Stomach (tissue), 9 donors: ENCODE measurements around the gene ARHGAP10. TPM values are rescaled to one million over a fixed set of nuclear protein-coding genes. Genes with fewer than 3 reads are reported as not detected.

Experiments used
- DNase-seq, 2 donors: peaks; one replicate each; pipeline versions ENCODE4 v3.0.0 to v3.0.0-alpha.2; 2013 to 2019
- H3K27ac ChIP-seq, 5 donors: fragments of 200-600 bp in 4 of 5; sonication (generic) in 4 of 5; one replicate each; pipeline ENCODE4 v1.5.1; 2013 to 2019; ENCODE audit warnings: mild to moderate bottlenecking in 1 of 5, moderate library complexity in 1 of 5
- H3K27me3 ChIP-seq, 3 donors: fragments of 200-600 bp; sonication (generic); one replicate each; pipeline ENCODE4 v1.5.1; 2017 to 2019; ENCODE audit warnings: mixed run types in 1 of 3
- H3K36me3 ChIP-seq, 4 donors: fragments of 200-600 bp; sonication (generic); 1 replicate in 3 of 4; 2 replicates in 1 of 4; pipeline ENCODE4 v1.5.1; 2016 to 2019
- H3K4me1 ChIP-seq, 4 donors: fragments of 200-600 bp; sonication (generic); one replicate each; pipeline ENCODE4 v1.5.1; 2016 to 2019
- H3K4me3 ChIP-seq, 4 donors: fragments of 200-600 bp; sonication (generic) in 3 of 4; one replicate each; pipeline ENCODE4 v1.5.1; 2016 to 2019; ENCODE audit warnings: mild to moderate bottlenecking in 1 of 4
- H3K9me3 ChIP-seq, 4 donors: fragments of 200-600 bp; sonication (generic); one replicate each; pipeline ENCODE4 v1.5.1; 2016 to 2019
- EP300 ChIP-seq: sonication (generic); formaldehyde crosslinking; IDR thresholded peaks from one replicate; pipeline ENCODE4 v1.6.1; 2017; ENCODE audit warnings: antibody characterized with exemption
- POLR2A ChIP-seq, 4 donors: fragments of 450-650 bp; IDR thresholded peaks; one replicate each; pipeline ENCODE4 v1.6.1; 2016; ENCODE audit warnings: antibody characterized with exemption in 4 of 4, control low read depth in 2 of 4, mild to moderate bottlenecking in 1 of 4, moderate library complexity in 1 of 4
- POLR2AphosphoS5 ChIP-seq, 3 donors: sonication (generic); formaldehyde crosslinking; IDR thresholded peaks; one replicate each; pipeline ENCODE4 v1.6.1; 2016; ENCODE audit warnings: antibody characterized with exemption in 3 of 3
- WGBS, 5 donors: extraction: QIAGEN DNeasy Blood & Tissue Kit in 3 of 5; methylation state at CpG; one replicate each; pipeline versions ENCODE4 v1.1.5 to v1.1.7; 2013 to 2018; 5-methylcytosine and 5-hydroxymethylcytosine counted together
- intact Hi-C: fragments of 100-400 bp; cut with DNase I; formaldehyde crosslinking; loops from one replicate; pipeline ENCODE4 v1.15.1; 2023; ENCODE audit warnings: low total_unique reads
- polyA plus RNA-seq, 3 donors: library from polyadenylated mRNA; stranded (reverse); fragments of 200-250 nt; gene quantifications; one replicate each; pipeline ENCODE4 v1.2.3, GENCODE V29; 2013
- total RNA-seq, 5 donors: library from RNA; depleted of rRNA; stranded (reverse); fragments of >200 nt; gene quantifications; one replicate each; pipeline versions ENCODE4 v1.1.0 to v1.2.3, GENCODE V29; 2014 to 2016
- TF ChIP-seq, protein P1 (sequence below), 7 experiments: fragments of 450-650 bp in 4 of 7; fragments of 200-600 bp in 3 of 7; sonication (generic) in 3 of 7; IDR thresholded peaks; one replicate each; pipeline ENCODE4 v1.5.1; 2016 to 2019; ENCODE audit warnings: antibody characterized with exemption in 7 of 7, control low read depth in 2 of 7, mild to moderate bottlenecking in 1 of 7
- donor health status: healthy with polysubstance abuse.
- donor health status: Bipolar disorder and iron deficiency.
- donor health status: healthy.

The ARHGAP10 gene
- total and polyA plus RNA-seq, 8 donors: 18.1 to 117 (median 43.9) TPM

DNA sequence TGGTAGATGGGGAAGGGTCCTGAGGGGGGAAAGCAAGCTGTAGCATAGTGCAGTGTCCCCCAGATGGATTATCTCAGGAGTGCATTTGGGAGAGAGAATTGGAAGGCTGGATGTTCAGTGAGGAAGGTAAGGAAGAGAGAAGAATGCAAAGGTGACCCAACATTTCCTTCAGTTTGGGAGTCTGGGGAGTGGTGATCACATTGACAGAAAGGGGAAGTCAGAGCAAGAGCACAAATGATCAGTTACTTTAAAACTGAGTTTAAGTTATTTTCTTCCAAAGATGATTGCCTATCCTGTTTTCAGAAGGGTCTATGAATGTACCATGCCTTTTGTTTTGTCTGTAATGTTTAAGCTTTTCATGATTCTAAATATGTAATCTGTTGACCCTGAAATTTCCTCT is 47.6 kb downstream of the ARHGAP10 start:
- Histone ChIP-seq H3K4me1 (peaks cover 13 to 75% (median 45%) of the 10 kb centered on the region in 4 donors), H3K9me3 (no peaks in the 10 kb centered on the region), H3K4me3 (no peak overlapping the region), H3K27me3 (no peaks in the 10 kb centered on the region), H3K36me3 (no peaks in the 10 kb centered on the region), H3K27ac (no peak overlapping the region)
- no peak for TF ChIP-seq POLR2AphosphoS5 (IDR thresholded peaks at IDR 0.05)
- TF ChIP-seq EP300: no peak
- TF ChIP-seq, protein P1, sequence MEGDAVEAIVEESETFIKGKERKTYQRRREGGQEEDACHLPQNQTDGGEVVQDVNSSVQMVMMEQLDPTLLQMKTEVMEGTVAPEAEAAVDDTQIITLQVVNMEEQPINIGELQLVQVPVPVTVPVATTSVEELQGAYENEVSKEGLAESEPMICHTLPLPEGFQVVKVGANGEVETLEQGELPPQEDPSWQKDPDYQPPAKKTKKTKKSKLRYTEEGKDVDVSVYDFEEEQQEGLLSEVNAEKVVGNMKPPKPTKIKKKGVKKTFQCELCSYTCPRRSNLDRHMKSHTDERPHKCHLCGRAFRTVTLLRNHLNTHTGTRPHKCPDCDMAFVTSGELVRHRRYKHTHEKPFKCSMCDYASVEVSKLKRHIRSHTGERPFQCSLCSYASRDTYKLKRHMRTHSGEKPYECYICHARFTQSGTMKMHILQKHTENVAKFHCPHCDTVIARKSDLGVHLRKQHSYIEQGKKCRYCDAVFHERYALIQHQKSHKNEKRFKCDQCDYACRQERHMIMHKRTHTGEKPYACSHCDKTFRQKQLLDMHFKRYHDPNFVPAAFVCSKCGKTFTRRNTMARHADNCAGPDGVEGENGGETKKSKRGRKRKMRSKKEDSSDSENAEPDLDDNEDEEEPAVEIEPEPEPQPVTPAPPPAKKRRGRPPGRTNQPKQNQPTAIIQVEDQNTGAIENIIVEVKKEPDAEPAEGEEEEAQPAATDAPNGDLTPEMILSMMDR (IDR thresholded peaks at IDR 0.05): no peak
- no peak for TF ChIP-seq POLR2A (IDR thresholded peaks at IDR 0.05)
- DNase-seq: no peak
- intact Hi-C loops: loop anchor here (10.0 kb wide), 1 partner anchor 65 kb away; no protein-coding TSS in a partner anchor

- Histone ChIP-seq H3K36me3 (no peaks in the 10 kb centered on the region), H3K4me1 (peaks cover 7 to 70% (median 42%) of the 10 kb centered on the region in 4 donors), H3K4me3 (no peak overlapping the region), H3K27me3 (no peaks in the 10 kb centered on the region), H3K9me3 (no peaks in the 10 kb centered on the region), H3K27ac (no peak overlapping the region)
- 67 to 83% (median 80%) methylated on average over 7 of the region's 7 CpGs for WGBS, 5 donors
- intact Hi-C loops: no loop called here
- TF ChIP-seq, protein P1 (IDR thresholded peaks at IDR 0.05): no peak
- TF ChIP-seq POLR2A (IDR thresholded peaks at IDR 0.05): no peak
- no peak for TF ChIP-seq EP300
- TF ChIP-seq POLR2AphosphoS5 (IDR thresholded peaks at IDR 0.05): no peak
- no peak for DNase-seq
These were observed 48.4 kb downstream of the ARHGAP10 start for GRCh38 chr4:147780137-147780777.

GRCh38 chr4:147782087-147782781 is 50.3 kb downstream of the ARHGAP10 start:
- Histone ChIP-seq H3K27me3 (no peaks in the 10 kb centered on the region), H3K4me1 (peaks cover 12 to 70% (median 38%) of the 10 kb centered on the region in 4 donors), H3K36me3 (no peaks in the 10 kb centered on the region), H3K27ac (peak overlapping the region in 1 of 5 donors; percentile 2), H3K4me3 (no peak overlapping the region), H3K9me3 (no peaks in the 10 kb centered on the region)
- intact Hi-C loops: no loop called here
- WGBS, 5 donors: 38 to 52% (median 44%) methylated on average over 7 of the region's 7 CpGs
- DNase-seq: no peak
- no peak for TF ChIP-seq POLR2AphosphoS5 (IDR thresholded peaks at IDR 0.05)
- TF ChIP-seq POLR2A (IDR thresholded peaks at IDR 0.05): no peak
- no peak for TF ChIP-seq EP300
- TF ChIP-seq, protein P1 (IDR thresholded peaks at IDR 0.05): no peak

- no peak for TF ChIP-seq POLR2AphosphoS5 (IDR thresholded peaks at IDR 0.05)
- no peak for TF ChIP-seq EP300
- TF ChIP-seq POLR2A (IDR thresholded peaks at IDR 0.05): no peak
- TF ChIP-seq, protein P1 (IDR thresholded peaks at IDR 0.05): no peak
- 72 to 79% (median 73%) methylated on average over 2 of the region's 2 CpGs for WGBS, 5 donors
- H3K36me3 ChIP-seq: no peaks in the 10 kb centered on the region
- H3K27ac ChIP-seq: peak overlapping the region in 1 of 5 donors; percentile 62
- intact Hi-C loops: no loop called here
- H3K9me3 ChIP-seq: no peaks in the 10 kb centered on the region
- H3K4me1 ChIP-seq: peaks cover 27 to 72% (median 49%) of the 10 kb centered on the region in 4 donors
- H3K27me3 ChIP-seq: no peaks in the 10 kb centered on the region
- no peak for DNase-seq
- H3K4me3 ChIP-seq: no peak overlapping the region
These were observed 53.2 kb downstream of the ARHGAP10 start for GRCh38 chr4:147785129-147785528.
